NT2/D1 (cell line): ENCODE measurements around the gene FAM227B.
"Not testable (repeated sequence)": the region's sequence is repeated elsewhere in the genome, so short reads cannot be mapped to it uniquely, and the experiment has no call there.

ENCODE experiments used
- DNase-seq: peaks from one replicate; pipeline ENCODE4 v3.0.0-alpha.2; 2011; ENCODE audit warnings: low read depth, low spot score
- H3K27me3 ChIP-seq: 2 replicates; pipeline ENCODE4 v1.6.0; 2011; ENCODE audit warnings: mild to moderate bottlenecking; ENCODE audit not compliant: insufficient read length, insufficient read depth
- H3K36me3 ChIP-seq: 2 replicates; pipeline ENCODE4 v1.6.1; 2011; ENCODE audit warnings: mild to moderate bottlenecking, low read length, mixed read lengths; ENCODE audit not compliant: insufficient read depth, insufficient read length
- H3K4me1 ChIP-seq: 2 replicates; pipeline ENCODE4 v1.5.1; 2011; ENCODE audit not compliant: insufficient read depth, insufficient read length
- H3K4me3 ChIP-seq: 2 replicates; pipeline ENCODE4 v1.5.1; 2011; ENCODE audit warnings: low read depth; ENCODE audit not compliant: insufficient read length
- H3K9ac ChIP-seq: 2 replicates; pipeline ENCODE4 v1.6.0; 2011; ENCODE audit warnings: low read depth; ENCODE audit not compliant: insufficient read length
- H3K9me3 ChIP-seq: 2 replicates; pipeline ENCODE4 v1.5.1; 2011; ENCODE audit warnings: mild to moderate bottlenecking, low read length; ENCODE audit not compliant: insufficient read depth
- SUZ12 ChIP-seq: IDR thresholded peaks from 2 replicates; pipeline ENCODE4 v1.6.1; 2011; ENCODE audit not compliant: insufficient read length, insufficient read depth; ENCODE audit errors: extremely low read depth
- YY1 ChIP-seq: IDR thresholded peaks from 2 replicates; pipeline ENCODE4 v1.6.1; 2011; ENCODE audit not compliant: insufficient read length, insufficient read depth
- ZNF274 ChIP-seq: IDR thresholded peaks from 2 replicates; pipeline ENCODE4 v1.6.1; 2011; ENCODE audit warnings: mild to moderate bottlenecking, low read depth, low read length

The FAM227B gene

GRCh38 chr15:49528289-49528688 is 92.3 kb downstream of the FAM227B start:
- H3K27me3 ChIP-seq = no peaks in the 10 kb centered on the region
- H3K4me3 ChIP-seq = no peak overlapping the region
- no peaks in the 10 kb centered on the region for H3K36me3 ChIP-seq
- TF ChIP-seq YY1 (no peak), SUZ12 (no peak)
- H3K9me3 ChIP-seq = no peaks in the 10 kb centered on the region
- no peak overlapping the region for H3K9ac ChIP-seq
- DNase-seq = no peak
- no peaks in the 10 kb centered on the region for H3K4me1 ChIP-seq

GRCh38 chr15:49521802-49522201 is 98.8 kb downstream of the FAM227B start:
- H3K9ac ChIP-seq = no peak overlapping the region
- no peaks in the 10 kb centered on the region for H3K4me1 ChIP-seq
- H3K27me3 ChIP-seq = no peaks in the 10 kb centered on the region
- no peak overlapping the region for H3K4me3 ChIP-seq
- TF ChIP-seq SUZ12 (no peak), YY1 (no peak), ZNF274 (no peak)
- no peaks in the 10 kb centered on the region for H3K36me3 ChIP-seq
- no peak for DNase-seq
- peaks cover 7% of the 10 kb centered on the region; the same call in 1 of the 2 replicates for H3K9me3 ChIP-seq

GRCh38 chr15:49512739-49513138 is 107.9 kb downstream of the FAM227B start:
- not testable (repeated sequence) for DNase-seq, H3K36me3 ChIP-seq

GRCh38 chr15:49507261-49507660 is 113.4 kb downstream of the FAM227B start:
- no peak overlapping the region for H3K4me3 ChIP-seq
- no peaks in the 10 kb centered on the region for H3K4me1 ChIP-seq
- TF ChIP-seq ZNF274 = no peak
- peaks cover 6% of the 10 kb centered on the region; the same call in 1 of the 2 replicates for H3K9me3 ChIP-seq
- DNase-seq = no peak
- H3K36me3 ChIP-seq = no peaks in the 10 kb centered on the region
- H3K27me3 ChIP-seq = no peaks in the 10 kb centered on the region
- H3K9ac ChIP-seq = no peak overlapping the region

More at GRCh38 chr15:49512739-49513138, 107.9 kb downstream of the FAM227B start:
- not testable (repeated sequence) for H3K9me3 ChIP-seq, H3K27me3 ChIP-seq, H3K4me3 ChIP-seq, H3K4me1 ChIP-seq, H3K9ac ChIP-seq

- DNase-seq = no peak
- H3K36me3 ChIP-seq = no peaks in the 10 kb centered on the region
- no peaks in the 10 kb centered on the region for H3K4me1 ChIP-seq
- no peak overlapping the region for H3K9ac ChIP-seq
- TF ChIP-seq YY1 (no peak), SUZ12 (no peak), ZNF274 (no peak)
- H3K4me3 ChIP-seq = no peak overlapping the region
- no peaks in the 10 kb centered on the region for H3K27me3 ChIP-seq
- peaks cover 15% of the 10 kb centered on the region; the same call in 1 of the 2 replicates for H3K9me3 ChIP-seq
These were observed 114.3 kb downstream of the FAM227B start for GRCh38 chr15:49506341-49506740.

GRCh38 chr15:49501586-49501985 is 119.0 kb downstream of the FAM227B start:
- TF ChIP-seq YY1 (no peak), ZNF274 (no peak), SUZ12 (no peak)
- no peaks in the 10 kb centered on the region for H3K4me1 ChIP-seq
- H3K9ac ChIP-seq = no peak overlapping the region
- no peak overlapping the region for H3K4me3 ChIP-seq
- H3K36me3 ChIP-seq = no peaks in the 10 kb centered on the region
- peak; percentile 13 for DNase-seq
- H3K27me3 ChIP-seq = no peaks in the 10 kb centered on the region
- H3K9me3 ChIP-seq = peaks cover 30% of the 10 kb centered on the region

GRCh38 chr15:49495993-49496753 is 124.4 kb downstream of the FAM227B start:
- TF ChIP-seq YY1 = no peak
- no peak for TF ChIP-seq ZNF274
- TF ChIP-seq SUZ12 = no peak
- Histone ChIP-seq H3K27me3 (no peaks in the 10 kb centered on the region), H3K9me3 (peaks cover 13% of the 10 kb centered on the region), H3K4me1 (no peaks in the 10 kb centered on the region), H3K9ac (no peak overlapping the region), H3K36me3 (no peaks in the 10 kb centered on the region), H3K4me3 (no peak overlapping the region)
- DNase-seq = no peak

GRCh38 chr15:49494842-49495241 is 125.8 kb downstream of the FAM227B start:
- H3K27me3 ChIP-seq = no peaks in the 10 kb centered on the region
- H3K4me3 ChIP-seq = no peak overlapping the region
- DNase-seq = no peak
- no peak overlapping the region for H3K9ac ChIP-seq
- H3K4me1 ChIP-seq = no peaks in the 10 kb centered on the region
- H3K36me3 ChIP-seq = no peaks in the 10 kb centered on the region
- no peaks in the 10 kb centered on the region for H3K9me3 ChIP-seq
- TF ChIP-seq SUZ12 = no peak
- TF ChIP-seq ZNF274 = no peak
- no peak for TF ChIP-seq YY1
